Activated T-cell treated with anti-CD3 and anti-CD28 coated beads for 4 hours (primary cell): ENCODE measurements around the gene TGFBR3.
"Not testable (repeated sequence)": the region's sequence is repeated elsewhere in the genome, so short reads cannot be mapped to it uniquely, and the experiment has no call there.

ENCODE experiments used
- DNase-seq: peaks from one replicate; pipeline ENCODE4 v3.0.0-alpha.2; 2020

Gene TGFBR3

DNA sequence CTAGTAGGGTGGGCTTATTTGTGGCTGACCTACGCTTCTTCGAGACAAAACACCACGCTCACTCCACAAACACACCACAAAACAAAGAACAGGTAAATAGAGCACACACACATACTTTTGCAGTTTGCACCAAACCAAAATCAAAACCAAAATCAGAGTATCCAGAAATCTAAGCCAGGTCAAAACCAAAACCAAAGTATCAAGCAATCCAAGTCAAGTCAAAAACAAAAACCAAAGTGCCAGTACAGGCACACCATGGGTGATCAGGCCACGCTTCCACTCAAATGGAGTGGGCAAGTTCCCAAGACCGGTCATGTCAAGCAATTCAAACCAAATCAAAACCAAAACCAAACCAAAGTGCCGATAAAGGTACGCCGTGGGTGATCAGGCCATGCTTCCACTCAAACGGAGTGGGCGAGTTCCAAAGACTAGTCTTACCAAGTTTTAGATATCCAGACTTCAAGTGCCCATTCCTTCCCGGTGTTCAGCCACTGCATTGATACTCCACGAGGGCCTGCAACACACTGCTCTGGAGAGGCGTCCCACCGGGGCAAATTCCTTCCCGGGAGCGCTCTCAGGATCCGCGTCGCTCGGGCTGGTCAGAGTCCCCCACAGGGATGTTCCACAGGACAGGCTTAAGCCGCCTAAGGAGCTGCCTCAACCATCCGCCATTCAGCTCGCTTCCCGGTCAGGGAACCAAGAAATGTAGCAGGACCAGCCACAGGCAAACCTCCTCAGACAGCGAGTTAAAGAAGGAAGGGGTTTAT, 216.2 kb downstream of the TGFBR3 start:
- no peak for DNase-seq

- DNase-seq = not testable (repeated sequence)
These were observed 219.3 kb downstream of the TGFBR3 start for GRCh38 chr1:91666651-91667050.

DNA sequence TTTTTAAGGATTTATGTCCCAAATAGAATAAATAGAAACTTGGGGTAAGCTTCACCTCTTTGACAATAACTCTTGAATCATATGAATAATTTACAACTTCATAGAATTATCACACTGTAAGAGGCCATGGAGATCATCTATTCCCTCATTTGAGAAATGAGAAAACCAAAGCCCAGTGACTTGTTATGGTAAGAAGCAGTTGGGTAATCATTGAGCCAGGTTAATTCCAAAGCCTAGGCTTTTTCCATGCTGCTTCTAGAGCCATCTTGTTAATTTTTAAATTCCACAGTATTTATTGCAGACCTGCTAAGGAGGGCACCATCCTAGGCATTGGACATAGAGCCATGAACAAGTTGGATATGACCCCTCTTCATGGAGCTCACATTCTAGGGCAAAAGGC, 224.8 kb downstream of the TGFBR3 start:
- DNase-seq = no peak

GRCh38 chr1:91660708-91661107, 225.2 kb downstream of the TGFBR3 start:
- no peak for DNase-seq

- no peak for DNase-seq
These were observed 230.0 kb downstream of the TGFBR3 start for GRCh38 chr1:91655912-91656449.

DNA sequence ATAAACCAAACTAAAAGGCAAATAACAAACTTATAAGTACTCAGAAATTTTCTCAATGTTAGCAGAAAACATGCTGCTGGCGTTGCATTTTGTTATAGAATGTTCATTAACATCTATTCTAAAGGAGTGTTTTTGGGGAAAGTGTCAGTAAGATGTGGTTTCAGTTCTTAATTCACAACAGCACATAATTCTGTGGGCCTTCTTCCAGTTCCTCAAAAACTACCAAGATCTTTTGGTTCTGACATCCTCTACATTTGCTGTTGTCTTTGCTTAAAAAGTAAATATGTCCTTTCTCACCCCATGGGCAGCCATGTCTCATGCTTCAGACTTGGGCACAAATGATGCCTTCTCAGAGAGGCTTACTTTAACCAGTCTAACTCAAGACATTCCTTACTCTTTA, 232.8 kb downstream of the TGFBR3 start:
- DNase-seq = no peak

GRCh38 chr1:91651661-91652071, 234.3 kb downstream of the TGFBR3 start:
- no peak for DNase-seq

DNA sequence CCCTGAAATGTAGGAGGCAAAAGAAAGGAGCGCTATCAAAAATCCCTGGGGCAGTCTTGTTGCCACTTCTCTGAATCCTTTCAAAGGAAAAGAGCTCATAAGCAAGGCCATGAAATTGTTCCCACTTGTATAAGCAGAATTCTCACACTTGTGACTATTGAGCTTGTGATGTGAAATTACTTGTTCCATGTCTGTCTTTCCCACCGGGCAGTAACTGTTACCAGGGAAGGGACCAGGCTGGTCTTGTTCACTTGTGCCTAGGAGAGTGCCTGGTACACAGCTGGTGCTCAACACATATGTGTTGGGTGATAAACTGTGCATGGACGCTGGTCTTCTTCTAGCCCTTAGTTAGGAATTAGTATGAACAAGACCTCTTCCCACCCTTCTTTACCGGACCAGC, 234.7 kb downstream of the TGFBR3 start:
- no peak for DNase-seq

- DNase-seq = no peak
These were observed 235.2 kb downstream of the TGFBR3 start for GRCh38 chr1:91650764-91651163.

- DNase-seq = no peak
These were observed 238.9 kb downstream of the TGFBR3 start for GRCh38 chr1:91647061-91647460.

DNA sequence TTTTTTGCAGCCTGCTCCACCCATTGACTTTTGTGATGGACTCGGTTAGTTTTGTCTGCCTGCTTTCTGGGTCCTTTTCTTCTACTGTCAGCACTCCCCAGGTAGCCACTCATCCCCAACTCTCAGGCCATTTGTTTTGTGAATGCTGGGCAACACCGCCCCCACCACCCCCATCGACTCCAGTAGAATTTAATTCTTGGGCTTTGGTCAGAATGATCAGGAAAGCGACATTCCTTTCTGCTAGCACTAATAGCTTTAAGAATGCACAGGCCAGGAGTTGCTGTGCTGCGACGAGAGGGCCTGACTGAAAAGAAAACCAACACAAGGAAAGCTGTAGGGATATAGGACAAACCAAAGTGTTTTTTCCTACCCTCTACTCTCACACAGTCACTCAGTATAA, 240.9 kb downstream of the TGFBR3 start:
- DNase-seq = no peak

DNA sequence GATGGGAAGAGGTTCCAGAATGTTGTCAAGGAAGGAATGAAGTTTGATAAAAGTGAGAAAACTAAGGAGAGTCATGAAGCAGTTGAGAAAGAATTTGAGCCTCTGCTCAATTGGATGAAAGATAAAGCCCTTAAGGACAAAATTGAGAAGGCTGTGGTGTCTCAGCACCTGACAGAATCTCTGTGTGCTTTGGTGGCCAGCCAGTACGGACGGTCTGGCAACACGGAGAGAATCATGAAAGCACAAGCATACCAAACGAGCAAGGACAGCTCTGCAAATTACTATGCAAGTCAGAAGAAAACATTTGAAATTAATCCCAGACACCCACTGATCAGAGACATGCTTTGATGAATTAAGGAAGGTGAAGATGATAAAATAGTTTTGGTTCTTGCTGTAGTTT, 242.5 kb downstream of the TGFBR3 start:
- no peak for DNase-seq

GRCh38 chr1:91640877-91641526, 244.9 kb downstream of the TGFBR3 start:
- DNase-seq = no peak

DNA sequence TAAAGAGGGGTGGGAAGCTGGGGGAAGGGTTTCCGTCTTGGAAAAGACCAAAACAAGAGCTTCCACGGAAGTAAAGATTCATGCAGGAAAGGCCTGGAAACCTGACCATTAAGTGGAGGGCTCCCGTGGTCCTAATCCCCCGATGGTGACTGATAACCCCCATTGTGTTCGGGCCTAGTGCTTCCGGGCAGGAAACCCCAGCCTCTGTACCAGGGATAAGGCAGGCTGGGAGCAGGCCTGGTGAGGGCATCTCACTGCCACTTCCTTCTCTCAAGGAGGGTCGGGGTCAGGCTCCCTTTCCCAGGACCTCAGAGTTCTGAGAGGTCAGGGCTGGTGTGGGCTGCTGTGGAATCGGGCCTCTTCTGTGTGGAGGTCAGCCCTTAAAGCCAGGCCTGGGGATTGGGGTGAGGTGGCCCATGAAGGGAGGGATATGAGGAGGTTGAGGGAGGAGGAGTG, 248.4 kb downstream of the TGFBR3 start:
- no peak for DNase-seq

GRCh38 chr1:91635763-91636162, 250.2 kb downstream of the TGFBR3 start:
- DNase-seq = no peak

- DNase-seq = no peak
These were observed 252.5 kb downstream of the TGFBR3 start for GRCh38 chr1:91633438-91633837.

GRCh38 chr1:91631718-91632330, 254.1 kb downstream of the TGFBR3 start:
- DNase-seq = no peak

DNA sequence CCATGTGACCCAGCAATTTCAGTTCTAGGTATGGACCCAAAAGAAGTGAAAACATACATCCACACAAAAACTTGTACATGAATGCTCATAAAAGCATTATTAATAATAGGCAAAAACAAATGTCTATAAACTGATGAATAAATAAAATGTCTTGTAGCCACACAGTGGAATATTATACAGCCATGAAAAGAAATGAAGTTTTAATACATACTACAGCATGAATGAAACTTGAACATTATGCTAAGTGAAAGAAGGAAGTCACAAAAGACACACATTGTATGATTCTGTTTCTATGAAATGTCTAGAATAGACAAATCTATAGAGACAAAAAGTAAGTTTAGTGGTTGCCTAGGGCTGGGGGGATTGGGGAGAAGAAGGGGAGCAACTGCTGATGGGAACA, 255.1 kb downstream of the TGFBR3 start:
- no peak for DNase-seq
